Smooth muscle cell (in vitro differentiated cells): Measurements from ENCODE around the gene ASIC3. TPM values are rescaled to one million over a fixed set of nuclear protein-coding genes. Genes with fewer than 3 reads are reported as not detected.
"Not testable (repeated sequence)": the region's sequence is repeated elsewhere in the genome, so short reads cannot be mapped to it uniquely, and the experiment has no call there.

Experiments
- DNase-seq: peaks from one replicate; lab custom pipeline; 2025; ENCODE audit not compliant: unreplicated experiment; lab: John Stamatoyannopoulos, UW
- H2AFZ ChIP-seq: fragments of 200-600 bp; sonication (generic); 2 replicates; pipeline ENCODE4 v1.6.0; 2016; ENCODE audit warnings: antibody characterized with exemption, low read depth, mild to moderate bottlenecking
- H3F3A ChIP-seq: fragments of 200-600 bp; sonication (generic); 2 replicates; pipeline ENCODE4 v1.6.0; 2017; ENCODE audit warnings: antibody characterized with exemption, low read depth
- H3K27ac ChIP-seq: fragments of 200-600 bp; sonication (generic); 2 replicates; pipeline ENCODE4 v1.5.1; 2016; ENCODE audit warnings: low read depth, mild to moderate bottlenecking
- H3K27me3 ChIP-seq: fragments of 200-600 bp; sonication (generic); 2 replicates; pipeline ENCODE4 v1.6.1; 2016; ENCODE audit warnings: low read depth, mild to moderate bottlenecking
- H3K36me3 ChIP-seq: fragments of 200-600 bp; sonication (generic); 2 replicates; pipeline ENCODE4 v1.5.1; 2016; ENCODE audit warnings: low read depth
- H3K4me1 ChIP-seq: fragments of 200-600 bp; sonication (generic); 2 replicates; pipeline ENCODE4 v1.5.1; 2016; ENCODE audit warnings: low read depth
- H3K4me2 ChIP-seq: fragments of 200-600 bp; sonication (generic); 2 replicates; pipeline ENCODE4 v1.6.0; 2016; ENCODE audit warnings: mild to moderate bottlenecking
- H3K4me3 ChIP-seq: fragments of 200-600 bp; sonication (generic); 2 replicates; pipeline ENCODE4 v1.5.1; 2016; ENCODE audit warnings: mild to moderate bottlenecking
- H3K79me2 ChIP-seq: fragments of 200-600 bp; sonication (generic); 2 replicates; pipeline ENCODE4 v1.6.0; 2016; ENCODE audit warnings: low read depth, mild to moderate bottlenecking
- H3K9ac ChIP-seq: fragments of 200-600 bp; sonication (generic); 2 replicates; pipeline ENCODE4 v1.6.0; 2016; ENCODE audit warnings: low read depth
- H3K9me3 ChIP-seq: fragments of 200-600 bp; sonication (generic); replicated peaks from 2 replicates; pipeline ENCODE4 v1.5.1; 2016; ENCODE audit warnings: low read depth
- H4K20me1 ChIP-seq: fragments of 200-600 bp; sonication (generic); 2 replicates; pipeline ENCODE4 v1.6.0; 2016; ENCODE audit warnings: low read depth
- CTCF ChIP-seq: fragments of 200-600 bp; sonication (generic); IDR thresholded peaks from 2 replicates; pipeline ENCODE4 v1.5.1; 2017; ENCODE audit warnings: borderline replicate concordance, mild to moderate bottlenecking, antibody characterized with exemption; ENCODE audit not compliant: insufficient read depth, poor library complexity, severe bottlenecking
- WGBS: methylation state at CpG from one replicate; pipeline ENCODE4 v1.1.7; 2016; ENCODE audit warnings: low lambda C conversion rate; 5-methylcytosine and 5-hydroxymethylcytosine counted together
- polyA plus RNA-seq: library from polyadenylated mRNA; unstranded; fragments of >200 nt; fragmentation: Nextera tagmentation; extraction: Ambion mirVana; gene quantifications from 2 replicates; pipeline ENCODE4 v1.2.1, GENCODE V29; 2016
- total RNA-seq: library from RNA; depleted of rRNA; stranded (reverse); fragments of >200 nt; gene quantifications from 2 replicates; pipeline ENCODE4 v1.2.3, GENCODE V29; 2014

The ASIC3 gene
- total and polyA plus RNA-seq, 2 experiments from 2014 or later, result 2.0 to 2.3 TPM

DNA sequence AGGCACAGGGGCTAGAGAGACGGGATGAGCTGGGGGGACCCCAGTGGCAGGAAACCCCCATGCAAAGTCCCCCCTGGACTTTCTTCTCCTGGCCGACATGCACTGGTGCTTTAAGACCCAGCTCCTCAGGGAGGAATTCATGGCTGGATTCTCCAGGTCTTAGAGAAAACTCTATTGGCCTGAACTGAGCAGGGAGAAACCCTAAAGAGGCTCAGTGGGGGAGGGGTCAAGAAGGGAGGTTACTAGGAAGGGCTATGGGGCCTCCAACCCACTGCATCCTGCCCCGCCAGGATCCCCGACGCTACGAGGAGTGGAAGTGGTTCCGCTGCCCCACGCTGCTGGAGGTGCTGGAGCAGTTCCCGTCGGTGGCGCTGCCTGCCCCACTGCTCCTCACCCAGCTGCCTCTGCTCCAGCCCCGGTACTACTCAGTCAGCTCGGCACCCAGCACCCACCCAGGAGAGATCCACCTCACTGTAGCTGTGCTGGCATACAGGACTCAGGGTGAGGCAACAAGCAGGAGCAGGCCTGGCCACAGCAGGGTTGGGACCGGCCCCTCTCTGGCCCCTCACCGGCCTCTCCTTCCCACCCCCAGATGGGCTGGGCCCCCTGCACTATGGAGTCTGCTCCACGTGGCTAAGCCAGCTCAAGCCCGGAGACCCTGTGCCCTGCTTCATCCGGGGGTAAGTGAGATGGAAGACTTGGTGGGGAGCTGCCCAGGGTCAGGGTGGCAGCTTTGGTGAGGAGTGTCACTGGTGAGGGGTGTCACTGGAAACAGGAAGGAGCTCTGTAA is 37.8 kb upstream of the ASIC3 start:
- H3K27ac ChIP-seq, result peak overlapping the region; percentile 34
- no peak overlapping the region for H3K9ac ChIP-seq
- peaks cover 24% of the 10 kb centered on the region for H3K4me1 ChIP-seq
- no peaks in the 10 kb centered on the region for H3K36me3 ChIP-seq
- TF ChIP-seq CTCF, result no peak
- no peak for DNase-seq
- H3F3A ChIP-seq, result peaks cover 6% of the 10 kb centered on the region
- no peaks in the 10 kb centered on the region for H3K79me2 ChIP-seq
- H3K4me3 ChIP-seq, result peak overlapping the region; percentile 37
- no peaks in the 10 kb centered on the region for H3K27me3 ChIP-seq
- no peaks in the 10 kb centered on the region for H4K20me1 ChIP-seq
- H3K9me3 ChIP-seq, result no peaks in the 10 kb centered on the region
- WGBS, result 26% methylated on average over 16 of the region's 18 CpGs
- peak overlapping the region; percentile 82 for H3K4me2 ChIP-seq
- H2AFZ ChIP-seq, result peak overlapping the region; percentile 68

DNA sequence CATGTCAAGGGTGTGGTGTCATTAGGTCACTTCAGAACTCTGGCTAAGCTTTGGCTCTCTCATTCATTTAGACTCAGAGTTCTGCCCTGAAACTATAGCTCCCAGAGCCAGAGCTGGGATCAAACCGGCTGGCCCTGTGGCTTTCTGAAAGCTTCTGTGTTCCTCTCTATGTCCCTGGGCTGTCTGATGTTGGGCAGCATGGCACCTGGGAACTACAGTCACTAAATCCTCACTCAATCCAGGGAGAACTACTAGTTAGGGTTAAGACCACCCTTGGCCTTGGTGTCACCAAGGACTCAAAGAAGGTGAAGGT is 37.3 kb upstream of the ASIC3 start:
- peaks cover 24% of the 10 kb centered on the region for H3K4me1 ChIP-seq

DNA sequence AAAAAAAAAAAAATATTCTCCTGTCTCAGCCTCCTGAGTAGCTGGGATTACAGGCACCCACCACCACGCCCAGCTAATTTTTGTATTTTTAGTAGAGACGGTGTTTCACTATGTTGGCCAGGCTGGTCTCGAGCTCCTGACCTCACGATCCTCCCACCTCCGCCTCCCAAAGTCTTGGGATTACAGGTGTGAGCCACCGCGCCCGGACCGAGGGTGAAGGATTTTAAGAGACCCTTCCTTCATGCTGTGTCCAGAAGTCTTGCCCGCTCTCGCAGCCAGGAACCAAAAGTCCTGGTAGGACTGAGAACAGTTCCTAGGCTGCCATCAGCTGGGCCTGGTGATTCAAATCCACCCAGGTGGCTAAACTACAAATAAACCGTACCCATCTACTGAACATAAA is 36.7 kb upstream of the ASIC3 start:
- H3K27ac ChIP-seq, result peak overlapping the region; percentile 26
- H3K9me3 ChIP-seq, H3F3A ChIP-seq, H3K27me3 ChIP-seq, H2AFZ ChIP-seq, H3K79me2 ChIP-seq, H3K9ac ChIP-seq, DNase-seq, H3K36me3 ChIP-seq, H3K4me3 ChIP-seq, H4K20me1 ChIP-seq: not testable (repeated sequence)
- peaks cover 24% of the 10 kb centered on the region for H3K4me1 ChIP-seq
- H3K4me2 ChIP-seq, result peak overlapping the region; percentile 76
- 79% methylated on average over 12 of the region's 12 CpGs for WGBS

More for the DNA sequence above, 37.3 kb upstream of the ASIC3 start:
- DNase-seq, result no peak
- Histone ChIP-seq H2AFZ (peak overlapping the region; percentile 68), H3K4me3 (peak overlapping the region; percentile 37), H3K4me2 (peak overlapping the region; percentile 82), H4K20me1 (no peaks in the 10 kb centered on the region), H3K9me3 (no peaks in the 10 kb centered on the region), H3K27ac (peak overlapping the region; percentile 34), H3K9ac (no peak overlapping the region), H3K36me3 (no peaks in the 10 kb centered on the region), H3K79me2 (no peaks in the 10 kb centered on the region), H3F3A (peaks cover 6% of the 10 kb centered on the region), H3K27me3 (no peaks in the 10 kb centered on the region)
- TF ChIP-seq CTCF, result no peak
- 15% methylated on average over 1 of the region's 1 CpG for WGBS

GRCh38 chr7:151012031-151012692 is 36.2 kb upstream of the ASIC3 start:
- H4K20me1 ChIP-seq, result no peaks in the 10 kb centered on the region
- no peak for DNase-seq
- H3K36me3 ChIP-seq, result no peaks in the 10 kb centered on the region
- H3F3A ChIP-seq, result peaks cover 6% of the 10 kb centered on the region
- no peak overlapping the region for H3K4me3 ChIP-seq
- 76% methylated on average over 6 of the region's 6 CpGs for WGBS
- H3K4me2 ChIP-seq, result peak overlapping the region; percentile 76
- H3K27ac ChIP-seq, result peak overlapping the region; percentile 26
- no peak overlapping the region for H2AFZ ChIP-seq
- H3K9ac ChIP-seq, result no peak overlapping the region
- TF ChIP-seq CTCF, result no peak
- no peaks in the 10 kb centered on the region for H3K9me3 ChIP-seq
- H3K27me3 ChIP-seq, result no peaks in the 10 kb centered on the region
- no peaks in the 10 kb centered on the region for H3K79me2 ChIP-seq
- H3K4me1 ChIP-seq, result peaks cover 24% of the 10 kb centered on the region
